T47D (cell line): ENCODE data around the gene HBEGF.
A peak's percentile ranks its signal among the peaks of the same experiment; 100 is the strongest.

Experiments used
- DNase-seq, 2 experiments: peaks; one replicate each; pipeline versions ENCODE4 v3.0.0 to v3.0.0-alpha.2; 2011 to 2012; ENCODE audit warnings: low read depth in 1 of 2, low spot score in 1 of 2
- JUND ChIP-seq: IDR thresholded peaks from 2 replicates; pipeline ENCODE4 v1.6.1; 2012; ENCODE audit warnings: low read depth
- in situ Hi-C: cut with HindIII; loops from 2 replicates; pipeline ENCODE4 v1.10.0; 2016; ENCODE audit warnings: low sequenced_read_pairs, low pct_unique_long_range_greater_than_20kb

Gene HBEGF

GRCh38 chr5:140302786-140303639 lies 43.4 kb downstream of the HBEGF start, which contains the start of gene PFDN1:
Gene PFDN1, minus strand, starts transcription at chr5:140303101. Its CDS starts 28 bp downstream, at chr5:140303073.
- DNase-seq: peak; percentile 77 to 97
- no peak for TF ChIP-seq JUND
- in situ Hi-C loops: no loop called here

GRCh38 chr5:140301136-140301535 lies 45.3 kb downstream of the HBEGF start:
- in situ Hi-C loops: no loop called here
- no peak for DNase-seq
- no peak for TF ChIP-seq JUND

- no peak for TF ChIP-seq JUND
- in situ Hi-C loops: no loop called here
- no peak for DNase-seq
Observed at GRCh38 chr5:140299056-140299455, 47.3 kb downstream of the HBEGF start.

- no peak for TF ChIP-seq JUND
- DNase-seq: no peak
- in situ Hi-C loops: no loop called here
Observed at GRCh38 chr5:140298183-140298601, 48.2 kb downstream of the HBEGF start.

- in situ Hi-C loops: no loop called here
- TF ChIP-seq JUND: no peak
Observed at GRCh38 chr5:140297283-140297682, 49.1 kb downstream of the HBEGF start.

GRCh38 chr5:140296289-140296688 lies 50.1 kb downstream of the HBEGF start:
- no peak for TF ChIP-seq JUND
- in situ Hi-C loops: no loop called here

More at GRCh38 chr5:140297283-140297682, 49.1 kb downstream of the HBEGF start:
- DNase-seq: no peak

GRCh38 chr5:140295414-140295813 lies 51.0 kb downstream of the HBEGF start:
- TF ChIP-seq JUND: no peak
- in situ Hi-C loops: no loop called here
- DNase-seq: peak in 1 of 2 experiments; percentile 79

More at GRCh38 chr5:140296289-140296688, 50.1 kb downstream of the HBEGF start:
- no peak for DNase-seq

- DNase-seq: no peak
- in situ Hi-C loops: no loop called here
- TF ChIP-seq JUND: no peak
Observed at GRCh38 chr5:140294753-140295152, 51.6 kb downstream of the HBEGF start.

- no peak for TF ChIP-seq JUND
- no peak for DNase-seq
- in situ Hi-C loops: no loop called here
Observed at GRCh38 chr5:140293849-140294100, 52.6 kb downstream of the HBEGF start.

- peak in 1 of 2 experiments; percentile 7 for DNase-seq
- in situ Hi-C loops: no loop called here
- TF ChIP-seq JUND: no peak
Observed at GRCh38 chr5:140293091-140293848, 53.1 kb downstream of the HBEGF start.

GRCh38 chr5:140292212-140293036 lies 54.0 kb downstream of the HBEGF start:
- no peak for TF ChIP-seq JUND
- in situ Hi-C loops: no loop called here
- DNase-seq: no peak

GRCh38 chr5:140287801-140288521 lies 58.4 kb downstream of the HBEGF start:
- no peak for TF ChIP-seq JUND
- no peak for DNase-seq
- in situ Hi-C loops: no loop called here
